SK-N-DZ (cell line): ENCODE measurements around the gene ORC2.
"Not testable (repeated sequence)": the region's sequence is repeated elsewhere in the genome, so short reads cannot be mapped to it uniquely, and the experiment has no call there.

Source experiments
- DNase-seq: peaks from one replicate; pipeline ENCODE4 v3.0.0-alpha.2; 2015; ENCODE audit warnings: low spot score

Gene ORC2

DNA sequence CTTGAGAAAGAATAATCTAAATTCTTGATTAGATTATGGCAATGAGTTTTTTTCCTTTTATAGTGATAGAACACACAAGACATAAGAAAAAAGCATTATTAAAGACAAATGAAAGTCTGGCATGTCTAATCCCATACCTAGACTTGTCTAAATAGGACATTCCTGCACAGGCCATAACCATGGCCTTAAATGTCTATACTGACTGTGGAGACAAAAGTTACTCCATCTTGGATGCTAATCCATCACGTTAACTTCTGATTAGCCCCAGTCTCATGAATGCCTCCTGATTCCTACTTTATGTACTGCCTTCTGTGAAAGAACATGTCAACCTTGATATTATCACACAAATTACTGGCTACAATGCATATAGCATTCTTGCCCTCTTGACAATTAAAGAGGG, 23.6 kb downstream of the ORC2 start:
- DNase-seq, result no peak

DNA sequence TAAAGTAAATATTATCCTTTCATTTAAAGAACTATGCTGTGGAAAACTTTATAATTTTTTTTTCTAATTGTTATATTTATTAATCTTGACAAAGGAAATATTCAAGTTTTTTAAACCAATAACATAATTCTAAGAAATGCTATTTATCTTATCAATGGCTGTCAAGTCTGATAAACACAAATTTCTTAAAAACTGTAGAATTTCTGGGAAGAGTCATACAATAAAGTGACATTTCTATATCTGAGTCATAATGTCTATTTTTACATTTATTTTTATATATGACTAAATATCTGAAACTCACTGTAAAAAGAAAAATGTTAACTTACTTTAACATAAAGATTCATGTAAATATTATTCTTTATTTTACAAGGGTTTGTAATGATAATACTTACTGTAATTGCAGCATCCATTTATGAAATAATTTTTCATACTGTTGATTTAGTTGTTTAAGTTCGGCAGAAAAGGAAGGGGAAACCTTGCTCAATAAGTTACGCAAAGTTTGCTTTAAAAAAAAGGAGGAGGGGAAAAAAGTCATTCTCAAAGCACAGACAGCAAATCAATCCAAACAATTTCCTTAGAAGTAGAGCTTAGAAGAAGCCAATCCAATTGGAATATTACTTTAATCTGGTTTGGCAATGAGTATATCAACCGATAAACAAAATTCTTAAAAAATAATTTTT, 32.4 kb downstream of the ORC2 start:
- DNase-seq, result no peak

DNA sequence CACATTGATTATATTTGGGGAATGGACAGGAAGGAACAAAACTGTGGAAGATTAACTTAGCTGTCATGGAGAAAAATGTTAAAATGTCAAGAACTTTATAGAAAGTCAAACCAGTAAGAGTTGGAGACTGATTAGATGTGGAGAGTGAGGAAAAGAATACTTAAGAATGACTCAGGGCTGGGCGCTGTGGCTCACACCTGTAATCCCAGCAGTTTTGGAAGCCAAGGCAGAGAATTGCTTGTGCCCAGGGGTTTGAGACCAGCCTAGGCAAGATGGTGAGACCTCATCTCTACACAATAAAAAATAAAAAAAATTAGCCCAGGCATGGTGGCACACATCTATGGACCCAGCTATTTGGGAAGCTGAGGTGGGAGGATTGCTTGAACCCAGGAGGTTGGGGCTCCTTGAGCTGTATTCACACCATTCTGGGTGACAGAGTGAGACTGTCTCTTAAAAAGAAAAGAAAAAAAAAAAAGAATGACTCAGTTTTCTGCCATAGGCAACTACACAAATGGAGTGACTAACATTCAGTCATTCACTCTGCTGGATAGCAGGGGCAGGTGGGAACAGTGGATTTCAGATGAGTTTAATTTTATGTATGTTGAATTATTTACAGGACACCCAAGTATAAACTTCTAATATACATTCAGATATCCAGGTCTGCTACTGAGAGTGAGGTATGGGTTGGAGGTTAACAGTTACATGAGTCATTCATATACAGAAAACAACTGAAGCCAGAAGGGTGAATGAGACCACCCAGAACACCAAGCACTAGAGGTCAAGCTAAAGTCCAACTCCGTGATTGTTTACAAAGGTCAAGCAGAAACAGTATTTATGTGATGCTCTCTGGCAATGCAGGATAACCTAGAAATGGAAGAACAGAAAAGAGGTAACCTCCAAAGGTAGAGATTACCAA, 33.9 kb downstream of the ORC2 start:
- no peak for DNase-seq

DNA sequence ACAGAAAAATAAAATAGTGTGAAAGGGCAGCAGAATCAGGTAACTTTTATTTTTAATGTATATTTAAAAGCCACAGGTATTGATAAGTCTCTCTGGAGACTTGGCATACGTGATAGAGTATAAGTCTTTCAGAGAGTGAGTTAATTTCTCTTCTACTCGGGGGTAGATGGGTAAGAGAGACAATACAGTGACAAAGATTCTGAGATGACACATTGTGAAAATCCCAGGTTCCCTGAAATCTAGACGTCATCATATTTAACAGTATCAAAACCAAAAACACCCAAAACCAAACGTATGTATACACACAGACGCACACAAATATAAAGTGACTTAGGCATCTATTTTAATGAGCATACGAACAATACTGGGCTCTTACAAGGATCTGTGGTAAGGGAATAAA, 41.0 kb downstream of the ORC2 start:
- no peak for DNase-seq

DNA sequence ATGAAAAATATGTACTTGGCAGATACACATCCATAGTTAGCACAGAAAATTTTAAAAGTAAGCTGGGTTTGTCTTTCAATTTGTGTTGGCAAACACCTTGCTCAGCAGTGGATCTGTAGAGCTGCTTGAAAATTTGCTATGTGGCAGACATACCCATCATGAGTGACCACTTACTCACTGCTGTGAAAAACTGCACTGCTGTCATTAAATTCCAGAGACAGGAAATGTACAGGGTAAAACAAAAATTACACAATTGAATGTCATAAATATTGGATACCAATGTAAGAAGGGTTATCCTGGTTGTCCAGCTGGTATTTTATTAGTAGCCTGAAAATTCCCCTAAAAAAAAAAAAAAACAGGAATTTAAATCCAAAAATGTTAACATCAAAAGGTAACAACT, 49.8 kb downstream of the ORC2 start:
- no peak for DNase-seq

DNA sequence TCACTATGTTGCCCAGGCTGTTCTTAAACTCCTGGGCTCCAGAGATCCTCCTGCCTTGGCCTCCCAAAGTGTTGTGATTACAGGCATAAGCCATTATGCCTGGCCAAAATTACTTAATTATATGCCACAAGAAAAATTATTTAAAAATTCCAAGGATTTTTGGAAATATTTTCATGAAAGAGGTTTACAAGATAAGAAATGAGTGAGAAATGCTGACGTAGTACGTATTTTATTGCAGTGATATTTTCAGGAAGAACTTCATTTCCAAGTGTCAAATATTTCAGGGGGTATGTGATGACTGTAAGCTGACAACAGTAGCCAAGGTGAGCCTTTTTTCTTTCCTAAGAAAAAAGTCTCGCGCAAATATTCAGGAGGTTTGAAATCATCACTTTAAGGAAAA, 53.5 kb downstream of the ORC2 start:
- DNase-seq, result no peak

DNA sequence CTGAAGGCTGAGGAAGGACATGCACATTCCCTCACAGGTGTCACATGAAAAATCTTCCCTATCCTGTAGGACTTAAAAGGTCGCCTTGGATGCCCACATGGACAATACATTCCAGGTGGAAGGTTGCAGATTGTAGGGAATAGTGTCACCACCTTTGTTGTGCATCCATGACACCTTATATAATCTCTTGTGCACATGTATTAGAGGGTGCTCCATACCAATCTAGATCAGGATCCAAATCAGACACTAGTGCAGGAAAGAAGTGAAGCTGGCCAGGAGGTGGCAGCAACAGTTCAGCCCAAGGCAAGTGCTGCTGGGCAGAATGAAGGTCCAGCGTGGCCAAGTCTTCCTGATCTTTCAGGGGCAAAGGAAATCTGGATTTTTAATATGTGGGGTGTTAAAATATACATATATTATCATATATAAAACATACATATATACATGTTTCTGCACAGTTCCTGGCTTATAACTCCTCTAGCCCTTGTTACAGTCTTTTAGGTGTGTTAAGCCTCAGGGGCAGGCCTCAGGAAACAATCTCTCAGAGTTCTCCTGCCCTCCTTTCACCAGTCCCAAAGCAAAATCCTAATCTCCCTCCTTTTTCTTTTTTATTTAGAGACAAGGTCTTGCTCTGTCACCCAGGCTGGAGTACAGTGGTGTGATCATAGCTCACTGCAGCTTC, 57.7 kb downstream of the ORC2 start:
- DNase-seq, result peak; percentile 46

DNA sequence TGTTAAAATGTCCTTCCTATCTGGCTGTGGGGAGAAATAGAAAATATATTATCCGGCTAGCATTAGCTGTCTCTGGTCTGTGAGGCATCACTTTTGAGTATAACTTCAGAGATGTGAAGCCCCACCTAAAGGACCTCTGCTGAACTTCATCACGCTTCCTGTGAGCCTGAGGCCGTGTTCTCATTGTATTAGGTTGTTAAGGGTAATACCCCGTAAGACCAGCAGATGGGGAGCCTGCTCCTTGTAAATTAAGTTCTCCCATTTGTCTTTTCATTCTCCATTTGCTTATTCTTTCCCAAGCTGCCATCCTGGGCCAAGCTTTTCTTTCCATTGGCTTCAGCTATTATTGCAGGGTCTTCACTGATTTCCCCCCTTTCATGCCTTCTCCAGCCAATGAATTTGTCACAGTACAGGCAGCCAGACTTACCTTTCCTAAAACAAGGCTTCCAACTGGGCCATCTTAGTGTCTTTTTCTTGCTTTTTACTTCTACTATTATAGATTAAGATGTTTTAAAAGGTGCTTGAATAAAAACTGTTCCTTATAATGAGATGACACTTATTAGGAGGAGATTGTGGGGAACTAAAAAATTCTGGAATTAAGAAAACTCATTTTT, 61.9 kb downstream of the ORC2 start:
- peak; percentile 76 for DNase-seq

DNA sequence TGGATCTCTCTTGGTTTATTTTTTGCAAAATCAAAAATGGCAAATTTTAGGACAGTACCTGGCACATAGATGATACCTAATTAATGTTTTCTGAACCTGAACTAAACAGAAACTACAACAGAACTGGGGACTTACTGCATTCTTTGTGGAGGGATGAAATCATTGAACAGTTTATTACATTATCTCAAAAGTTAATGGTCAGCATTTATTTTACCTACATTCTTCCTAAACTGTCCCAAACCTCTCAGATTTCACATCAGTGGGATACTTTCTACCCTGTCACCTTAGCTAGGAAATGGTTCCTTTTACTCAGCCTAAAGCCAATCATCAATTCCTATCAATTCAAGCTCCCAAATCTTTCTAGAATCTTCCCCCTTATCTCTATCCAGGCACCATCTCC, 64.0 kb downstream of the ORC2 start:
- no peak for DNase-seq

DNA sequence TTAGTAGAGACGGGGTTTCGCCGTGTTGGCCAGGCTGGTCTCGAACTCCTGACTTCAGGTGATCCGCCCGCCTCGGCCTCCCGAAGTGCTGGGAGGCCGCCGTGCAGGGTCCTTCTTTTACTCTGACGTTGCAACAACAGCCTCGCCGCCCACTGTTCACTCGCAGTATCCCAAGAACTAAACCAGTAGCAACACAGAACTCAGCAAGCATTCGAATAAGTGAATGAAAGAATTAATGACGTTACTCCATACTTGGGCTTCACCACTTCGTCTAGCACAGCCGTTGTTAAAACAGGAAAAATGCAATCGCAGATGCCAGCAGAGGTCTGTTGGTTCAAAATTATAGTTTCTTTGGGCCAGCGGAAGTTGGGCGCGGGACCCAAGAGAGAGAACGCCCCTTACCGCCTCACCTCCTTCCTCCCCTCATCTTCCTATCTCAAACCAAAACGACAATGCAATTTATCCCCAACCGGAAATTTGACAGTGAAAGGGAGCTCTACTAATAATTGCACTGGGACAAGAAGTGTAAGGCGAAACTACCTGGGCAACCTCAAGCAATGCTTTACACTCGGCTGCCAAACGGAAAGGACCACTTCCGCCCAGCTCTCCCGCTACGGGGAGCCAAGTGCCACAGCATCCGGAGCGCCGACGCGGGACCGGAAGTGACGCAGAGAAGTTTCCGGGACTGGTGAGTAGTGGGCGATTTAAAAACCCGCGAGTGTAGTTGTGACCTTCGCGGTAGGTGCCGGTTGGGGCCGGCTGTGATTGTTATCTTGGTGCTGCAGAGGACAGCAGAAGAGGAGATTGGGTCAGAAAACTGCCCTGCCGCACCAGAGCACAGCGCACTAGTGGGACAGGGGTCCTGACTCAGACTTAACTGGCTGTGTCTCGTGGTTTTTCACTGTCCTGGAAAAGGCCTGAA, 74.5 kb downstream of the ORC2 start, which contains the start of the genes NIF3L1 and PPIL3:
Gene NIF3L1, plus strand, starts transcription at position 668 of the 922 bp plus-strand sequence. CDS start 2,573 bp downstream, outside the sequence.
Gene PPIL3, minus strand, starts transcription at position 374 of the 922 bp plus-strand sequence. CDS start 1,462 bp downstream, outside the sequence.
- DNase-seq, result peak; percentile 99

DNA sequence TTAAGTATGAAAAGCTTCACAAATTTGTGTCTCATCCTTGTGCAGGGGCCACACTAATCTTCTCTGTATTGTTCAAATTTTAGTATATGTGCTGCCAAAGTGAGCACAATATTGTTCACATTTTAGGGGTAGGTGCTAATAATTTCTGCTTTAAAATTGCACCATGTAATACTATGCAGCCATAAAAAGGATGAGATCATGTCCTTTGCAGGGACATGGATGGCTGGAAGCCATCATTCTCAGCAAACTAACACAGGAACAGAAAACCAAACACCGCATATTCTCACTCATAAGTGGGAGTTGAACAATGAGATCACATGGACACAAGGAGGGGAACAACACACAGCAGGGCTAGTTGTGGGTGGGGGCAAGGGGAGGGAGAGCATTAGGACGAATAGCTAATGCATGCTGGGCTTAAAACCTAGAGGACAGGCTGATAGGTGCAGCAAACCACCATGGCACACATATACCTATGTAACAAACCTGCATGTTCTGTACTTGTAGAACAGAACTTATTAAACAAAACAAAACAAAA, 81.7 kb downstream of the ORC2 start:
- DNase-seq, result not testable (repeated sequence)

DNA sequence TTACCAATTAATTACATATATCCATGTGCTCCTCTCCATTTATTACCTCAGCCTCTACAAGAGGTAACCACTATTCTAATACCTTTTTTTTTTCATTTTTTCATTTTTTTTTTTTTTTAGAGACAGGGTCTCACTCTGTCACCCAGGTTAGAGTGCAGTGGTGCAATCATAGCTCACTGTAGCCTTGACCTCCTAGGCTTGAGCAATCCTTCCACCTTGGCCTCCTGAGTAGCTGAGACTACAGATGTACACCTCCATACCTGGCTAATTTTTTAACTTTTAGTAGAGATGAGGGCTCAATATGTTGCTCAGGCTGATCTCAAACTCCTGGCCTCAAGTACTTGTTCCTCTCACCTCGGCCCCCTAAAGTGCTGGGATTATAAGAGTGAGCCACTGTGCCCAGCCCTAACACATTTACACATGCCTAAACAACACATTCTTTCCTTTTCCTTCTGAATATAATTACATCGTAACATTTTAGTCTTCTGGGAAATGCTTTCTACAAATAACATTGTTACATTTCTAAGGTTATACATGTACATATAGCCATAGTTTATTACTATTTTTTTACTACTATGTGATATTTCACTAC, 85.1 kb downstream of the ORC2 start:
- DNase-seq, result no peak

DNA sequence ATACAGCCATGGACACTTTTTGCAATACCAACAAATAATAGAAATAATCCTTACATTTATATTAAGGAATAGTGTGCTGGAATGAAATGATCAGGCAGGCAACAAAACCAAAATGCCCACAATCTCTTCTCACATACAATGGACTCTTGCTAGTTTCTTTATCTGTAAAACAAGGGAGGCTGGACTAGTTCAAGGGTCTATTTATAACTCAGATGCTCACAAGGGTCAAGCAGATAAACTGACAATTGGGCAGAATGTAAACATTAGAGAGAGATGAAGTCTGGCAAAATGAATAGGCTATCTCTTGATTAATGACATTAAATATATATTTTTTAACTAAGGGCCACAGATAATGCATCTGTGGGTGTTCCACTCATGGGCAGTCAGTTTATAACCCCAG, 86.0 kb downstream of the ORC2 start:
- no peak for DNase-seq

DNA sequence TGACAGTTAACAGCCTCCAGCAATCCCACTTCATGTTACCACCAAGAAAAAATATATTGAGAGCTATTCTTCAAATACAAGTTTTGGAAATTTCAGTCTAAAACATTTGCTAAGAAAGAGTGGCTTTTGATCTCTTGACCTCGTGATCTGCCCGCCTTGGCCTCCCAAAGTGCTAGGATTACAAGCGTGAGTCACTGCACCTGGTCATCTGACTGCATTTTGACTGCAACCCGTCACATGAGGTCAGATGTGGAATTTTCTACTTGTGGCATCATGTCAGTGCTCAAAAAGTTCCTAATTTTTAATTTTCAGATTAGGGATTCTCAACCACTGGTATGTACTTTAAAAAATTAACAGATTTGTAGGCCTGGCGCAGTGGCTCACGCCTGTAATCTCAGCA, 89.9 kb downstream of the ORC2 start:
- DNase-seq, result no peak

DNA sequence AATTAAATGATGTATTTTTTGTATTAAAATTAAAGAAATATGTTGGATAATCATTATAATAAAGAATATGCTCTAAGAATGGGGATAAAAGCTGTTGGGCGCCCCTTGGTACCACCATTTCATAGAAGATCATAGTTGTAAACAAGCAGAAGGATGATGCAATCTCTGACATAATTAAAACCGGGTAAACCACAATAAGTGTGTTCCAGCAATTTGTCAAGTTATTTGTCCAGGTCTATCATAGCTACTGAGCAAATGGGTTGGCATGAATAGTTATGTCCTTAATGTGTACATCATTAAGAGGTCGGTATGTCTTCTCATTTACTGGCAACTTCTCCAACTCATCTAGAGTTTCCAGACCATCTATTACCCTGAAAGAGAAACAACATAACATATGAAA, 92.3 kb downstream of the ORC2 start:
- no peak for DNase-seq

DNA sequence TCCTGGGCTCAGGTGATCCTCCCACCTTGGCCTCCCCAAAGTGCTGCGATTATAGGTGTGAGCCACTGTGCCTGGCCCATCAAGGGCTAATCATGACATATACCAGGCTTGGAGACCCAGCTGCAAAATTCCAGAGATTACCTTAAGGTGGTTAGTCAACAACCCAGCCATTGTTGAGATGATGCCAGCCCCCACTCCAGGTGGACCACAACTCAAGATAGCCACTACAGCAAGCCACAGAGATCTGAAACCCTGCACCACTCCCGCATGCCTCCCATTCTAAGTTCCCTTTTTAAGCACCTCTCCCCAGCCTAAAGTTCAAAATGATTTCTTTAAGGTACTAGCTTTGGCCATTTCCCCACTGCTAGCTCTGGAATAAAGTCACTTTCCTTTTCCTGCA, 94.4 kb downstream of the ORC2 start:
- DNase-seq, result no peak

DNA sequence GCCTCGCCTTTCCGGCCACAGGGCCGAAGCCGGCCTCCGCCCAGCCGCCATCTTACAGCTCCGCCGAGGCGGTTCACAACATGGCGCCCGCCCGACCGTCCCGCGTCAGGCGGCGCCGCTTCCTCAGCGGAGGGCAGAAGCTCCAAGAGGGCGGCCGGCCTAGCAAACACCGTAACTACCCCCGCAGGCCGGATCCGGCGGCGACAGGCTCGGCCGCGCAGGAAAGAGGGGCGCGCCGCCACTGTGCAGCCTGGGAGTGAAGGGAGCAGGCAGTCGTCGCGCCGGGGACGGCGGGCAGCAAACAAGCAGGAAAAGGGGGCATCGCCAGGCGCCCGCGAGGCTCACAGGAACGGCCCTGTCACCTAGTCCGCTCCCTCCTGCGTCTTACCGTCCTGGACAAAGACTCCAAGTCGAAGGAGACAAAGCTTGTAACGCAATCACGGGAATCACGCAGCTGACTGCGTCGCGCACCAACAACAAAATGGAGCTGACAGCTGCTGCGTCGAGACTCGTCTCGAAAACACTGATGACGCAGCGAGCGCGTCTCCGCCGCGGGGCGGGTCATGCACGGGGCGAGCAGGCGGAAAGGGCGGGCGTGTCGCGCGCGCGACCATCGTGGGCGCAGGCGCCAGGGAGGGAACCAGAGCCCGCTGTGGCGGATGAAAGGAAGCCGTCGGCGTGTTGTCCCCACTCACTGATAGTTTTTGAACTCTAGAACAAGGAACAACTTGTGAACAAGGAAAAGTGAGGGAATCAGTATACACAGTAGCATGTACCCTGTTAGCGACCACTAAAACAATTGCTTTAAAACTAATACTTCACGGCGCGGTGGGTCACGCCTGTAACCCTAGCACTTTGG, 99.1 kb downstream of the ORC2 start, which contains the start of gene CLK1:
Gene CLK1, minus strand, starts transcription at position 483 of the 859 bp plus-strand sequence. CDS start 2,796 bp downstream, outside the sequence.
- peak; percentile 91 for DNase-seq

DNA sequence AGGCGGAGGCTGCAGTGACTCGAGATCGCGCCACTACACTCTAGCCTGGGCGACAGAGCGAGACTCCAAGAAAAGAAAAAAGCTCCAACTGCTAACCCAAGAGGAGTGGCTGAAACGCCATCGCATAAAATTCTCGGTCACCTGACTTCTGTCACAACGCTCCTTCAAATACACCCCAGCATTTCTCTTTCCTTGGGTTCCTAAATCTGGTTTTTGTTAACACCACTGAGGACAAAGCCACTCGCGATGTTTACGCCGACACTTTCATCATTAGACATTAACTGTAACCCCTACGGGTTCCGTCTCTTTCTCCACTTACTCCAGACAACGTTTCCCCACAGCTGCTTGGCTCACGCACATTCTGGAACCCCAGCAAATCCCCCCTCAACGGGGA, 99.7 kb downstream of the ORC2 start:
- peak; percentile 26 for DNase-seq

DNA sequence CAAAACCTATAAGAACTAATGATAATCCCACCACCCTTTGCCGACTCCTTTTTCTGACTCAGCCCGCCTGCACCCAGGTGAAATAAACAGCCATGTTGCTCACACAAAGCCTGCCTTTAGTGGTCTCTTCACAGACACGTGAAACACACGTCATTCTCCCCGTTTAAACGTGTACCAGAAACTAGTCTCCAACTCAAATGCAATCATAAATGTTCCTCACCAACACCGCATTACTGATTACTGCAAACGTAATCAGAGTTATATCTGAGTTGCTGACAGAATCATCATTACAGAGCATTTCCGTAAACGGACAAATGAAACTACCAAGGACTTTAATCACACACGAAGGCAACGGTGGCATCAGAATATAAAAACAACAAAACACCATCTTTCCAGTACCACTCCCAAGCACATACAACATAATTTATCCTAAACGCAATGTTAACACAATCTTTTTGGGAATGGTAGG, 100.9 kb downstream of the ORC2 start:
- peak; percentile 25 for DNase-seq
